HG03521 (cell line): ENCODE data around the gene TET2.

Source experiments
- ATAC-seq: cut with Tn5 transposase; IDR thresholded peaks from one replicate; pipeline ENCODE4 v1.9.1; 2021; ENCODE audit warnings: mild to moderate bottlenecking, moderate library complexity; ENCODE audit not compliant: unreplicated experiment

TET2 gene

DNA sequence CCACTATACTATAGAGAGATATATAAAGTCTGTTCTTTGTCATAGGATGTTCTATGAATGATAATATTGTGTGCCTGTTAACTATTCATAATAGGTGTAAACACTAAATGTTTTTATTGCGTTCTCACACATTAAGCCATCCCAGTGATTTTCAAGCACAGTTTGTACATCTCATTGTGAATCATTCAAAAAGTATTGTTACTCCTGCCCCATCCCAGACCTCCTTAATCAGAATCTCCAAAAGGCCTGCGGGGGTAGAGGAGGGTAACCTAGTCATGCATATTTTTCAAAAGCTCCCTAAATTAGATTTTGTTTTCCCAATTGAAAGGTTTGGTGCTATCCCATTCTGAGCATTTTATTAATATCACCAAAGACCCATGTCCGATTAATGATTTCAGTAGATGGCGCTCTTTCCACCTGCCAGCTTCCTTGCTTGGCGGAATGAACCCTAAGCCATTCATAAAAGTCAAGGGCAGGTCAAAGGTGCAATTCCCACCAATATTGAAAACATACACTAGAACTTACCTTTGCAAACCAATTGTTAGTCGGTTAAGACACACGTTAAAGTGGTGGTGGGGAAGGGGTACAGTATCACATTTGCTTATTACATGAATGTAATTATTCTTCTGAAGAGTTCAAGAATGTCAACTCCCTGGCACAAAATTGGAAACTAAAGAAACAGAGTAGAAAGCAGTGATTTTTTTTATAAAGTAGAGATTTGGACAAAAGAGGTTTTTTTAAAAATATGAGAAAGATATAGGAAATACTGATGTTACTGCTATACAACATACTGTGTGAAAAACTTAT, 5.8 kb upstream of the TET2 start:
- ATAC-seq: no peak

DNA sequence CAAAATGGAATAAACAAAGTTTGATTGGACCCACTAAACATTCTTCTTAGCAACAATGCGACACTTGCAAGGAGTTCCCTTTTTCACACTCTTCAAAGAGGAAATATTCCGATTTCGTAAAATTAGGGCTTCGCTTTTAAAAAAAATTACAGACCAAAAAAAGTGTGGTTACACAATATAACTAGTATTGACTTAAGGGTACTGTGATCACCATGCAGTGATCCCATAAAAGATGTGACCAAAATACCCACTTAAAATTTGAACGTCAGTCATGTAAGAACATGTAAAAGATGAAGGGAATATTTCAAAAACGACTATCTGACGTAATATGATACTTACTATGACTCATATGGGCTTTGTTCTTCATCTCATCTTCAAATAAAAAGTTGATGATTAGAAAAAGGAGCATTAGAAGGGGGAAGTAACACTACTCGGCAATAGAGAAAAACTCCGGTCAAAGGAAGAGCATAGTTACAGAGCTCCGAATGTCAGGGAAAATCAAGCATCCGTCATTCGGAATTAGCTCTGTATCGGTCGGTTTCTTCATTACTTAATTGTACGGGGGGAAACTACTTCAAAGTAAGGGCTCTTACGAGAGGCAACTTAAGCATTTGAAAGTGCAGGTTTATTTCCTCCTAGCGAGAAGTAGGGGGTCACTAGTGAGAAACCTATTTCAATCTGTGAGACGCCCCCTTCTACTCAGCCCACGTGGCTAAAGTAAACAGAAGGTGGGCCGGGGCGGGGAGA, 1.3 kb upstream of the TET2 start:
- ATAC-seq: peak; percentile 0

DNA sequence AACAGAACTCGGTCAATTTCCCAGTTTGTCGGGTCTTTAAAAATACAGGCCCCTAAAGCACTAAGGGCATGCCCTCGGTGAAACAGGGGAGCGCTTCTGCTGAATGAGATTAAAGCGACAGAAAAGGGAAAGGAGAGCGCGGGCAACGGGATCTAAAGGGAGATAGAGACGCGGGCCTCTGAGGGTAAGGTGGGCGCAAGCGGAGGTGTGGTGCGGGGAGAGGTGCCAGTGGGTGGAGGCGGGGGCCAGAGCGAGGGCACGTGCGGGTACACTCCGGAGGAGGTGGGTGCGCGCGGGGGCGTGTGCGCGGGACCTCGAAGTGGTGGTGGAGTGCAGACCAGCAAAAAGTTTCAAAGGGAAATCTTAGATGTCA, 787 bp upstream of the TET2 start:
- peak; percentile 14 for ATAC-seq

DNA sequence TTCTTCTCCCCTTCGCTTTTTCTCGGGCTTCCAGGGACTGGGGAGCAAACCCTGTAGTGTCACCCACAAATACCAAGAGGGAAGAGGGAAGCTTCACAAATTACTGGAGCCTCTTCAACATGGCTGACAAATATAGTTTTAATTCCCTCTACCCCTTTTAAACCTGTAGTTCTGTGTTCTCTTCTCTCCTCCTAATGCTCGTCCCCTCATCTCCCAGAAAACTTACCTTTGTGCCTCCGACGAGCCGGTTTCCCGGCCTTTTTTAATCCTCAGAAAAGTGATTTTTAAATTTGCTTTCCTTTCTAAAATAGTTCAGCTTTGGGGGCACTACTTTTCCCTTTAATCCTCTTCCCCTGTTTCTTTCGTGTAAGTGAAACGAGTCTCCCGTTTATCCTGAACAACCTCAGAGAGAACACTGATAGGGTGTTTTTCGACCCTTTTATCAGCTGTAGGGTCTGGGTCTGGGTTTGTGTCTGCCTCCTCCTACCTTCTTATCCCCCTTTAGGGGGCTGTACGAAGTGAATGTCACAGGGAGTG, 408 bp downstream of the TET2 start:
- ATAC-seq: peak; percentile 2

DNA sequence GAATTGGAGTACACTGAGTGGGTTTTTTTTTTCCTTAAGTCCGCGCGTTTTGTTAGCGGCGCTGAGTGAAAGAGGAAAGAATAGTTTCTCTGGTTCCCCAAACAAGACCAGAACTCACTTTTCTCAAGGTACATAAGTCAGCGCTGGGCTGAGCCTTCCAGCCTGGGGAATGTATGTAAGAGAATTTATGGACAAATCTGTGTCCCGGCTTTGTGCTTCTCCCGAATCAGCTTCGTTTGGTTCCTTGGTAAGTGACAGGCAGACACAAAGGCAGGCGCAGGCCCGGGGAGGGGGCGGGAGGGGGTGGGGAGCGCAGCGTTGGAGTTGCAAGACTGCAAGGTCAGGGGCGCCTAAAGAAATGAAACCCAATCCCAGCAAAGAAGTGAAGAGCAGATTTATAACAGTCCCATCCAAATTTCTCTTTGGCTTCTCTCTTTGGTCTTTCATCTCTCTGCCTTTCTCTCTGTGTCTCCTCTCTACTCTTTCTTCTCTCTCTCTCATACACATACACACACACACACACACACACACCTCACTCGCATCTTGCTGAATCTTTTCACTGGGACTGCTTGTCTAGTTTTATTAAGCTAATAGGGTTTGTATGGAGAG, 981 bp downstream of the TET2 start:
- no peak for ATAC-seq

DNA sequence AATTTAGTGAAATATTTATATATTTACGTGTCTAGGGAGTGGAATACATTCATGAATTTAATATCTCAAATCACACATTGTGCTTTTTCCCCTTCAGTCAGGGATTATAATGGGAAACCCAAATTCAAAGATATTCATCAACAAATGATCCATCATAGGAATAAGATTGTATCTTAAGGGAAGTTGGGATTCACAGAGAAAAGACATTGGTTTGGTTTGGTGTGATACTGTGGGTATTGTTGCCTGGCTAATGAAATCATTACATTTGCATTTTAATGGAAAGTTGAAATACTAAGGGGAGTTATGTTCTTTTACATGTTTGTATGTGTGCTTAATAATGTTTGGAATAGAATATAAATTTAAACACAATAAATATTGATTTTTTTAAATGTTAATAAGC, 1.7 kb downstream of the TET2 start:
- ATAC-seq: no peak

DNA sequence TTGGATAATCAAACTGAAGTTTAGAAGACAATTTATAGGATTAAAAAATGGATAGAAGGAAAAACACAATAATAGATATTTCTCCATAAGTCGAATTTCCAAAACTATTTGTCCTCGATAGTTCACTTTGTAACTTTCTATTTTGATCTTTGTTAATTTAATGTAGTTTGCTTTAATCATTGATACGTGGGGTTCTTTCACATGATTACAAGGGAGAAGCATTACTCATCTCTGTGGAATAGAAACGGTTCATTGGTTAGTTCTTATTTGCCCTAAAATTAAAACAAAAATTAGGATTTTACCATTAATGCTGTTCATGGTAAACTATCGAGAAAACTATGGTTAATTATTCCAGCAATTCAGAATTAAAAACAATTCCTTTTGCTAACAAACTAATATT, 2.1 kb downstream of the TET2 start:
- ATAC-seq: no peak

DNA sequence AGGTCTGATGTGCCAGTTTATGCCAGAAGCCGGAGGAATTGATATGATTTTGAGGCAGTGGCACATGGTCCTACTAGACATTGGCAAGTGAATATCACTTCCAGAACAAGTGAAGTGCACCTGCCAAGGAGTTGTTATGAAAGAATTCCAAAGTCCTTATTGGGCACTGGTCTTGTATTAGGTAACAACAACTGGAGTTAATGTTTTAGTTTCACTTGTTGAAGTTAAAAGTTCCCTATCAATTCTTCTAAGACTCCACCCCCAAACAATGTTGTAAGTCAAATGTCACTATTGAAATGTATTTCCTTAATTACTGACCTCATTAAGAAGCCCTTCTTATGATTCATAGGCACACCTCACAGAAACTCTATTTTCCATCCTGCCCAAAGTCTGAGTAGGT, 3.1 kb downstream of the TET2 start:
- ATAC-seq: no peak

DNA sequence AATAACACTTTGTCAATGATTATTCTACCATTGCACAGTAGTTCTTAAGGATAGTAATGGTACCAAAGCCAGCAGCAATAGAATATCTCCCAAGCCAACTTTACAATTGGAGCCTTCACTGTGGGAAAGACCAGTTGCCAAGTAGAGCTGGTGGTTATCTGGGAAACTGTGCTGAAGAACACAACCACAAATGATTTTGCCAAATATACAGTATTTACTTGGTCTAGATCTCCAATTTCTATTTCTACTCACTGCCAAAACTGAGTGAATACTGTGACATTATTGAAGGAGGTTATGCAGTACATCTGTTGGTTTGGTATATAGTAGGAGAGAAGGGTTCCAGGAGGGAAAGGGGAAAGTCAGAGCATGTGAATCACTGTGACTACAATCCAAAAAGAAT, 3.8 kb downstream of the TET2 start:
- ATAC-seq: no peak

DNA sequence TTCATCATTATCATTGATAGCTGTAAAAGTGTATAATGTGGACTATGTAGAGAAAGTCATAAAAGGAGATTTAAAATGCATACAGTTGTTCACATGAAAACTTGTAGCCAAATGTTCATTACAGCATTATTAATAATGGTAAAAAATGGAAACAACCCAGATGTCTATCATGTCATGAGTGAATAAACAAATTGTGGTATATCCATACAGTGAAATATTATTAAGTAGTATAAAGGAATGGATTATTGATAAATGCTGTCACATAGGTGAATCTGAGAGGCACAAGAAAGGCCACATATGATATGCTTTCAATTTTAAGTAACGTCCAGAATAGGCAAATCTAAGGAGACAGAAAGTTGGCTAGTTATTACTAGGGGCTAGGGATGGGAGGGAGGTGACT, 7.1 kb downstream of the TET2 start:
- no peak for ATAC-seq

DNA sequence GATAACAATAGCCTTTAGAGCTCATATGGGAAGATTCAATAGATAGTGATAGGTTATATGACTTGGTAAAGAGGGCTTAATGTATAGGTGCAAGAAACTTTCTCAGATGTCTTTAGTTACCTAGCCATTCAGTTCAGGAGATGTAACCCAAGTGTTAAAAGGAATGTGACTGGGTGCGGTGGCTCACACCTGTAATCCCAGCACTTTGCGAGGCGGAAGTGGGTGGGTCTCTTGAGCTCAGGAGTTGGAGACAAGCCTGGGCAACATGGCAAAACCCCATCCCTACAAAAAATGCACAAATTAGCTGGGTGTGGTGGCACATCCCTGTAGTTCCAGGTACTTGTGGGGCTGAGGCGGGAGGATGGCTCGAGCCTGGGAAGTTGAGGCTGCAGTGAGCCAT, 7.9 kb downstream of the TET2 start:
- no peak for ATAC-seq

DNA sequence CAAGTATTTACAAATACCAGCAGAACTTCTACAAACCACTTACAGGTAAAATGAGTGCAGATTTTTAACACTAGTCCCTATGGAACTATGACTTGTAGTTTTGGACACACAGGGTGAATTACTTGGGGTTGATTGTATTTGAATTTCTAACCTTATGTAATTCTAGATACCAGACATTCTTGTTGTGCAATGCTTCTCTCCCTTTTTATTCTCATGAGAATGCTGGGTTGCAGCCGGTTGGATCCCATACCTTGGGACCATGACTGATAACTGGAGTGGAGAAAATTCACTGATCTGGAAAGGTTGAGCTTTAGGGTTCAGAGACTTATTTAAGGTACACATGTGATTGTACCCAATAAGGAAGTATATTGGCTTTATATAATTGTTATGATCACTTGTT, 8.8 kb downstream of the TET2 start:
- ATAC-seq: no peak

DNA sequence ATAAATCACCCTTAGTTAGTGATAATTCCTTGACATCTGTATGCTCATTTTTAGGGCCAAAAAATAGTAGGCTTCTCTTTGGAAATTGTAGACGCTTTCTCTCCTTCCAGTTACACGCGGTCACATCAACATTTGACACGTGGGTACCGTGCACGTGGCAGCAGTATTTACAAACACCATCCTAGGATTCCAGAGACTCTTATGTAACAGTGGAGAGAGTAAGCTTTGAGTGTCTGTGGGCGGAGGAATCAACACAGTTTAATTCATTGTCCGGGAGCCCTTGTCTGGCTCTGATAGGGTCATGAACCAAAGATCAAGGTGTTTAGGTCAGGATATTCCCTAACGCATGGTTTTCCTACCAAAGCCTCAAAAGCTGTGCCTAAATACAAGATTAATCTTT, 12.2 kb downstream of the TET2 start:
- ATAC-seq: no peak

DNA sequence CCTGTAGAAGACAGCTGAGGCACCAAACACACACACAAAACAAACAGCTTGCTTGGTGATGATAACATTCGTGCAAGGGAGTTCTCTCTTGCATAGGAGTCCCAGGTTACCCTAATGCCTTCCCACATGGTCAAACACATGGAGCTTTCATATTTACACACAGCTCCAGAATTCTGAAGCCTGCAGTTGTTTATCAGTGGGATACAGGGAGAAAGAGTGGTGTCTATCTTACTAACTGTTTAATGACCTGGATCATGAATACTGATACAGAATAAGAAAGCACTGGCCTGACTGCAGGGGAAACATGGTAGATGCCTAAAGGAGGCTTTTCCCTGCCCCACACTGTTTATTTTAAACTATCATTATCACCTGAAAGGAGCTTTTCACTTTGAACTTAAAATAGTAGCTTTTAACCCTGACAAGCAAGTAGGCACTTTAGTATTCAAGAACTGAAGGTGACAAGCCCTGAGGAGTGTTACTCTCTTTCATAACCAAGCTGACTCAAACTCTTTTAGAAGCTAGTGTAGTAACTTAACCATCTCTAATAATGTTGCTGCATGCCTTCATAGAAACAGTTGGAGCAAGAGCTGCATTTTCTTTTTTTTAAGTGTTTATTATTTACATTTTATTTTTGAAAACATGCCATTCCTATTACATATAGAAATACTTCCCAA, 15.6 kb downstream of the TET2 start:
- ATAC-seq: no peak

DNA sequence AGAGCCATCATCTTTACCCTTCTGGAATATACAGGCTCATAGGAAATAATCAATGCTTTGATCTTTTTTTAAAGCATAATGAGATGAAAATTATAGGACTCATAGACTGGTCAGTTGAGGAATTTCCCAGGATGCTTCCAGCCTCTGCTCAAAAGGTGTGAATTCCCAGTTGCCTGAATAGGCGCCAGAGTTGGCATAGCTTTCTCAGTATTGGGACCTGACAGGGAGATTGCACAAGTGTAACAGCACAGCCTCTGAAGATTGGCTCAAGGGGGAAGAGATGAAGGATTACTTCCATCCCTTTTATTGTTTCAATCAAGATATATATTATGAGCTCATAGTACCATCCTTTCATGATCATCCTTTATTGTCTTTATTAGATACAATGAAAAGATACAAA, 17.9 kb downstream of the TET2 start:
- ATAC-seq: no peak

DNA sequence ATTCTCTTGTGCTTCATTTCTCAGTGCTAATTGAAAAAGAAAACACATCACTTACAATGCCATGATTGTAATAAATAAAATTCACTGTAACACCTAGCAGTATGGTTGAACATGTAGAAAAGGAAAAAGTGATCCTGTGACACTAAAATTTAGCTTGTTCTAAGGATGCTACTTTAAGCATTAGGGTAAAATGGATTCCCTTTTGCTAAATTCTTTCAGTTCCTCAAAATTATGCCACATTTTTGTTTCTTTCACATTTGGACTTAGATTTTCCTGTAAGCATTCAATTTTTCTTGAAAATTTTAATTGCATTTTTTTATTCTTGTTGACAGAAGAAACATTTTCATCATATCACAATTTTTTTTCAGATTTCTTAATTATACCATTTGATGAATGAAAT, 19.4 kb downstream of the TET2 start:
- no peak for ATAC-seq

DNA sequence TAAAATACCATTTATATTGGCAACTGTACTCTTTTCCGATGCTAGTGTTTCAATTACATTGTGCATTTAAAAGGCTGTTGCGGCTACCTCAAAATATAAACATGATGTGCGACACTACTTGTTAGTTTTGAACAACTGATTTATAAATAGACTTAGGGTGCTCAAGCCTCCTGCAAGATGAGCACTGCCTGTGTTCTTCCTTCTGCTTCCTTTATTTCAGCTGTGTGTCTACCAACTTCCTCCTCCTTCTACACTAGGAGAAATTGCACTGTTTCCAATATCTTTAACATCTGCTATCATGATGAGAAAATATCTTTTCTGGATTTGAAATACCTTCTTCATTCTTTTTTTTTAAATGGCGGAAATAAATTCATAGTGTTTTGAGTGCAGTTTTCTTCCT, 24.0 kb downstream of the TET2 start:
- ATAC-seq: no peak

DNA sequence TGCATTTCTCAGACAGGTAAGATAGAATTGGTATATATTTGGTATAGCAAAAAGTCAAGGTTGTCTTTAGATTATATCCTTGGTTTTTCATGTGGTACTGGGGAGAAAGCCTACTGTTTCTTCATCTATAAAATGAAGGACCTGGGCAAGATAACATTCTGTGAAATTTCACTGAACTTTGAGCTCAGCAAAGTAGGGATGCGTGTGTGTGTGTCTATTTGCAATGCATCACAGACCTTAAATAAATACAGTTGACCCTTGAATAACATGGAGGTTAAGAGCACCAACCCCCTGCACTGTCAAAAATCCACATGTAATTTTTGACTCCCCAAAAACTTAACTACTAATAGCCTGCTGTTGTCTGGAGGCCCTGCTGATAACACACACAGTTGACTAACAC, 25.2 kb downstream of the TET2 start:
- no peak for ATAC-seq

DNA sequence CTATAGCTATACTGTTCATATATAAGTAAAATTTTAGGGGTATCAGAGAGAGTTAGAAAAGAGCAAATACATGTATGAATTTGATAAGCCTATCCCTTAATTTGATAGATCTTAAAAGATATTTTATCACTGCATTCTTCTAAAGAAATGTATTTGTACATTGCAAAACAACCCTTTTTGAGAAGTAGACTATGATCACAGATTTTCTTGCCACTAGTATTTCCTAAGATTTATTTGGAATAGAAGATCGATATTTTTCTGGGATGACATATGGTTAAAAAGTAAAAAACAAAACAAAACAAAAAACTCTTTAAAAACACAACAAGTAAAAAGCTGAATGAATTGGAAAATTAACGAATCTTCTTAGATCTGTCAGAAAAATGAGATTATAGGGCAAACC, 27.4 kb downstream of the TET2 start:
- no peak for ATAC-seq

DNA sequence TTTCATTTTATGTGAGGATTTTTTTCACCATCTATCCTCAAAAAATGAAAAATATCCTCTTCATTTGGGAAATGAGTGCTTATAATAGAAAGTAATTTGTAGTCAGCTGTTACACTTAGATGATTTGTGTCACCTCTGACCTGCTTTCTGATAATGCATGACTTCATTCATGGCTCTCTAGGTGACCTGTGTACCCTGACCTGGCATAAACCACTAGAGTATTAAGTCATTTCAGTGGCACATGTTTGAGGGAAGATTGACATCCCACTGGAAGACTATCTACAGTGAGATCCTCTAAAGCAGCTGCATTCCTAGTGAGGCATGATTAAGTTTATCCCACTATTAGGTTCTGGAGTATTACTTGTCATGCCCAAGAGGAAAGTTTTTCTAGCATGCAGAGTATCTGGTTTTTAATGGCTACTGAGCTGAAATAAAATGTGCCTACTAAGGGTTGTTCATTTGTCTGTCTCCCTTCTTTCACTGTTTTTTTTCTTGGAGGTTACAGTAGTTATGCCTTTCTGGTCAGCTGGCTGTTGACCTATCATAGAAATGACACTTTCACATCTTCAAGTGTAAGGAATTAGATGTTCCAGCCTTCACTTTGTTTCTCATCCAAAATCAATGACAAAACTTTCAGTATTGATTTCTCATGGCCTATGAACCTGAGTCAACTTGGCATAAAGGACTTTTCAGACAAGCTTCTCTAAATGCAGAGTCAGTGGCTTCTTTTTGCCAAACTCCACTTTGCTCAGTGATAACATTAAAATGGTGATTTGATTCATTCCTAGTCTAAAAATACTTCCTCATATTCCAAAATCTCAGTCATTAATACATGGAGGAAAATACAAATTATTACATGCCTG, 33.1 kb downstream of the TET2 start:
- no peak for ATAC-seq
